HepG2 (cell line): Measurements from ENCODE around the gene ABCA13. TPM values are rescaled to one million over a fixed set of nuclear protein-coding genes. Genes with fewer than 3 reads are reported as not detected.

Source experiments
- FOXA1 ChIP-seq, 2 experiments: fragments of 450-650 bp in 1 of 2; sonication (generic) in 1 of 2; formaldehyde crosslinking in 1 of 2; IDR thresholded peaks; 2 replicates each; pipeline versions ENCODE4 v1.4.0 to v1.6.1; 2016 to 2020; ENCODE audit warnings: missing genetic modification reagents in 1 of 2
- HBP1 ChIP-seq: IDR thresholded peaks from 2 replicates; pipeline ENCODE4 v1.6.1; 2016; ENCODE audit warnings: low read depth, control low read depth
- HNF4A ChIP-seq: sonication (generic); formaldehyde crosslinking; IDR thresholded peaks from 2 replicates; pipeline ENCODE4 v1.4.0; 2020; ENCODE audit warnings: missing genetic modification reagents
- LCORL ChIP-seq, 2 experiments: fragments of 450-650 bp in 1 of 2; sonication (generic) in 1 of 2; formaldehyde crosslinking in 1 of 2; IDR thresholded peaks; 2 replicates each; pipeline versions ENCODE4 v1.5.0 to v1.6.1; 2017 to 2020; ENCODE audit warnings: antibody characterized with exemption in 1 of 2, missing genetic modification reagents in 1 of 2
- MEF2D ChIP-seq: sonication (generic); formaldehyde crosslinking; IDR thresholded peaks from 2 replicates; pipeline ENCODE4 v1.5.1; 2020; ENCODE audit warnings: mild to moderate bottlenecking, missing genetic modification reagents
- TCF7 ChIP-seq: sonication (generic); IDR thresholded peaks from 2 replicates; pipeline ENCODE4 v1.6.1; 2016; ENCODE audit warnings: antibody characterized with exemption, low read depth
- TEAD2 ChIP-seq: sonication (generic); formaldehyde crosslinking; IDR thresholded peaks from 2 replicates; pipeline ENCODE4 v1.9.0; 2021; ENCODE audit warnings: missing genetic modification reagents
- THAP7 ChIP-seq: sonication (generic); formaldehyde crosslinking; IDR thresholded peaks from 2 replicates; pipeline ENCODE4 v1.8.1; 2023; ENCODE audit warnings: mild to moderate bottlenecking, missing genetic modification reagents
- ZNF10 ChIP-seq: sonication (generic); formaldehyde crosslinking; IDR thresholded peaks from 2 replicates; pipeline ENCODE4 v1.4.0; 2020; ENCODE audit warnings: mild to moderate bottlenecking, low read depth, missing genetic modification reagents, borderline replicate concordance
- ZNF275 ChIP-seq: sonication (generic); formaldehyde crosslinking; IDR thresholded peaks from 2 replicates; pipeline ENCODE4 v1.8.0; 2022; ENCODE audit warnings: missing genetic modification reagents, mild to moderate bottlenecking, inconsistent platforms, borderline replicate concordance
- ZNF326 ChIP-seq: sonication (generic); formaldehyde crosslinking; IDR thresholded peaks from 2 replicates; pipeline ENCODE4 v1.4.0; 2020; ENCODE audit warnings: missing genetic modification reagents, borderline replicate concordance
- ZNF550 ChIP-seq: sonication (generic); formaldehyde crosslinking; IDR thresholded peaks from 2 replicates; pipeline ENCODE4 v1.4.0; 2020; ENCODE audit warnings: mild to moderate bottlenecking, missing genetic modification reagents, borderline replicate concordance
- ZNF576 ChIP-seq: sonication (generic); formaldehyde crosslinking; IDR thresholded peaks from 2 replicates; pipeline ENCODE4 v1.4.0; 2020; ENCODE audit warnings: mild to moderate bottlenecking, missing genetic modification reagents
- ZNF619 ChIP-seq: sonication (generic); formaldehyde crosslinking; IDR thresholded peaks from 2 replicates; pipeline ENCODE4 v1.4.0; 2020; ENCODE audit warnings: mild to moderate bottlenecking, missing genetic modification reagents
- ZNF629 ChIP-seq: sonication (generic); formaldehyde crosslinking; conservative IDR thresholded peaks from 2 replicates; pipeline ENCODE4 v1.5.0; 2020; ENCODE audit warnings: missing genetic modification reagents
- ZNF780A ChIP-seq: sonication (generic); formaldehyde crosslinking; IDR thresholded peaks from 2 replicates; pipeline ENCODE4 v1.8.0; 2022; ENCODE audit warnings: mild to moderate bottlenecking, missing genetic modification reagents, moderate library complexity
- ZSCAN20 ChIP-seq: sonication (generic); formaldehyde crosslinking; IDR thresholded peaks from 2 replicates; pipeline ENCODE4 v1.4.0; 2020; ENCODE audit warnings: missing genetic modification reagents, mild to moderate bottlenecking, borderline replicate concordance
- polyA plus RNA-seq, 8 experiments: library from polyadenylated mRNA; depleted of rRNA in 3 of 8; stranded (reverse) in 7 of 8; unstranded in 1 of 8; fragments of >200 nt; fragmentation: Illumina TruSeq in 4 of 8; extraction: Trizol in 4 of 8; gene quantifications; 2 replicates each; pipeline versions ENCODE4 v1.2.1 to v1.2.3, GENCODE V29; 2011 to 2016; ENCODE audit warnings: low read depth in 4 of 8, missing spikeins in 1 of 8, mixed read lengths in 1 of 8; ENCODE audit not compliant: insufficient read depth in 1 of 8
- total RNA-seq, 5 experiments: library from RNA; depleted of rRNA; stranded (reverse); fragments of >200 nt; fragmentation: Illumina TruSeq; extraction: Trizol; gene quantifications; 2 replicates each; pipeline ENCODE4 v1.2.3, GENCODE V29; 2016; ENCODE audit warnings: low read depth in 1 of 5
- TF ChIP-seq, protein P1 (sequence below): sonication (generic); formaldehyde crosslinking; IDR thresholded peaks from 2 replicates; pipeline ENCODE4 v1.5.0; 2020; ENCODE audit warnings: mild to moderate bottlenecking, missing genetic modification reagents, borderline replicate concordance

The ABCA13 gene
- total and polyA plus RNA-seq, 2 of the 13 experiments (the other 11 are each of a cell fraction or from before 2014, with no cell fraction given), result 0.03 TPM; not detected in 1

- TF ChIP-seq ZNF275, result no peak
- TF ChIP-seq, protein P1, sequence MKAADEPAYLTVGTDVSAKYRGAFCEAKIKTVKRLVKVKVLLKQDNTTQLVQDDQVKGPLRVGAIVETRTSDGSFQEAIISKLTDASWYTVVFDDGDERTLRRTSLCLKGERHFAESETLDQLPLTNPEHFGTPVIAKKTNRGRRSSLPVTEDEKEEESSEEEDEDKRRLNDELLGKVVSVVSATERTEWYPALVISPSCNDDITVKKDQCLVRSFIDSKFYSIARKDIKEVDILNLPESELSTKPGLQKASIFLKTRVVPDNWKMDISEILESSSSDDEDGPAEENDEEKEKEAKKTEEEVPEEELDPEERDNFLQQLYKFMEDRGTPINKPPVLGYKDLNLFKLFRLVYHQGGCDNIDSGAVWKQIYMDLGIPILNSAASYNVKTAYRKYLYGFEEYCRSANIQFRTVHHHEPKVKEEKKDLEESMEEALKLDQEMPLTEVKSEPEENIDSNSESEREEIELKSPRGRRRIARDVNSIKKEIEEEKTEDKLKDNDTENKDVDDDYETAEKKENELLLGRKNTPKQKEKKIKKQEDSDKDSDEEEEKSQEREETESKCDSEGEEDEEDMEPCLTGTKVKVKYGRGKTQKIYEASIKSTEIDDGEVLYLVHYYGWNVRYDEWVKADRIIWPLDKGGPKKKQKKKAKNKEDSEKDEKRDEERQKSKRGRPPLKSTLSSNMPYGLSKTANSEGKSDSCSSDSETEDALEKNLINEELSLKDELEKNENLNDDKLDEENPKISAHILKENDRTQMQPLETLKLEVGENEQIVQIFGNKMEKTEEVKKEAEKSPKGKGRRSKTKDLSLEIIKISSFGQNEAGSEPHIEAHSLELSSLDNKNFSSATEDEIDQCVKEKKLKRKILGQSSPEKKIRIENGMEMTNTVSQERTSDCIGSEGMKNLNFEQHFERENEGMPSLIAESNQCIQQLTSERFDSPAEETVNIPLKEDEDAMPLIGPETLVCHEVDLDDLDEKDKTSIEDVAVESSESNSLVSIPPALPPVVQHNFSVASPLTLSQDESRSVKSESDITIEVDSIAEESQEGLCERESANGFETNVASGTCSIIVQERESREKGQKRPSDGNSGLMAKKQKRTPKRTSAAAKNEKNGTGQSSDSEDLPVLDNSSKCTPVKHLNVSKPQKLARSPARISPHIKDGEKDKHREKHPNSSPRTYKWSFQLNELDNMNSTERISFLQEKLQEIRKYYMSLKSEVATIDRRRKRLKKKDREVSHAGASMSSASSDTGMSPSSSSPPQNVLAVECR, result peak; percentile 42; the same call in 1 of the 2 replicates
- TF ChIP-seq THAP7 (CRISPR knock-in tag), result no peak
- TF ChIP-seq ZNF326, result no peak
- no peak for TF ChIP-seq ZSCAN20 (CRISPR knock-in tag)
- TF ChIP-seq HNF4A (CRISPR knock-in tag), result peak; percentile 96
- no peak for TF ChIP-seq TEAD2
- TF ChIP-seq ZNF780A, result no peak
- TF ChIP-seq MEF2D, result peak; percentile 66; the same call in 1 of the 2 replicates
- TF ChIP-seq FOXA1 (IDR thresholded peaks at IDR 0.05), result peak; percentile 84
- TF ChIP-seq FOXA1 (CRISPR knock-in tag; IDR thresholded peaks at IDR 0.05), result peak; percentile 92
- TF ChIP-seq HBP1 (CRISPR knock-in tag), result no peak
- no peak for TF ChIP-seq ZNF10
- no peak; the same call in 1 of the 2 replicates for TF ChIP-seq ZNF629 (CRISPR knock-in tag)
- no peak for TF ChIP-seq ZNF576
- no peak for TF ChIP-seq ZNF619
- TF ChIP-seq ZNF550 (CRISPR knock-in tag), result no peak
- TF ChIP-seq LCORL (IDR thresholded peaks at IDR 0.05), result peak; percentile 78
- TF ChIP-seq LCORL (CRISPR knock-in tag; IDR thresholded peaks at IDR 0.05), result peak; percentile 71
- peak; percentile 48; the same call in 1 of the 2 replicates for TF ChIP-seq TCF7
Measured at GRCh38 chr7:48144291-48144768, 26.9 kb upstream of the ABCA13 start (continued).
